OCI-LY7 (cell line): ENCODE results near the gene NPC1. TPM values are rescaled to one million over a fixed set of nuclear protein-coding genes. Genes with fewer than 3 reads are reported as not detected.

Experiments
- BruUV-seq: library from RNA; stranded (reverse); fragments of 400-500 nt; replicated peaks from 2 replicates; lab custom pipeline; 2021; lab: Mats Ljungman, UMichigan
- CTCF ChIA-PET: fragments of 300-600 bp; sonication (Branson Sonifier 250); formaldehyde crosslinking; loops from one replicate; lab custom pipeline; 2022; ENCODE audit warnings: antibody characterized with exemption; ENCODE audit not compliant: unreplicated experiment; lab: Charles Lee
- POLR2A ChIA-PET: fragments of 300-600 bp; sonication (Branson Sonifier 250); formaldehyde crosslinking; loops from one replicate; lab custom pipeline; 2022; ENCODE audit warnings: antibody characterized with exemption; lab: Charles Lee
- DNase-seq: peaks from one replicate; pipeline ENCODE4 v3.0.0-alpha.2; 2015; ENCODE audit warnings: low spot score
- H2AFZ ChIP-seq: fragments of 200-600 bp; sonication (generic), shearing (Covaris generic); 2 replicates; pipeline ENCODE4 v1.6.1; 2014; ENCODE audit warnings: mild to moderate bottlenecking, antibody characterized with exemption, low read length, moderate library complexity
- H3K27ac ChIP-seq: fragments of 200-600 bp; sonication (generic); 2 replicates; pipeline ENCODE4 v1.5.1; 2014; ENCODE audit warnings: mixed run types, low read depth, mild to moderate bottlenecking, moderate library complexity, low read length, inconsistent platforms; ENCODE audit not compliant: poor library complexity, severe bottlenecking
- H3K36me3 ChIP-seq: fragments of 200-600 bp; sonication (generic); 2 replicates; pipeline ENCODE4 v1.6.1; 2014; ENCODE audit warnings: mild to moderate bottlenecking, antibody characterized with exemption, low read length, moderate library complexity, mixed read lengths; ENCODE audit not compliant: insufficient read depth
- H3K4me1 ChIP-seq: fragments of 200-600 bp; sonication (generic); 2 replicates; pipeline ENCODE4 v1.5.1; 2014; ENCODE audit warnings: mild to moderate bottlenecking, low read length; ENCODE audit not compliant: insufficient read depth, poor library complexity, severe bottlenecking
- H3K4me2 ChIP-seq: fragments of 200-600 bp; sonication (generic); 2 replicates; pipeline ENCODE4 v1.6.1; 2014; ENCODE audit warnings: mild to moderate bottlenecking, low read length
- H3K4me3 ChIP-seq: fragments of 200-600 bp; sonication (generic); 2 replicates; pipeline ENCODE4 v1.5.1; 2014; ENCODE audit warnings: mild to moderate bottlenecking, low read depth, low read length; ENCODE audit not compliant: poor library complexity, severe bottlenecking
- H3K79me2 ChIP-seq: fragments of 200-600 bp; sonication (generic); 2 replicates; pipeline ENCODE4 v1.6.1; 2016; ENCODE audit warnings: low read depth, mild to moderate bottlenecking, low read length, moderate library complexity, mixed read lengths; ENCODE audit not compliant: insufficient read depth
- H3K9me2 ChIP-seq: fragments of 200-600 bp; sonication (generic); 2 replicates; pipeline ENCODE4 v1.6.1; 2016; ENCODE audit warnings: mild to moderate bottlenecking, low read length, mixed read lengths; ENCODE audit not compliant: insufficient read depth
- H3K9me3 ChIP-seq: fragments of 200-600 bp; sonication (generic); 2 replicates; pipeline ENCODE4 v1.6.1; 2014; ENCODE audit warnings: mild to moderate bottlenecking, mixed run types, low read length, mixed read lengths
- H4K20me1 ChIP-seq: fragments of 200-600 bp; sonication (generic); 2 replicates; pipeline ENCODE4 v1.6.1; 2014; ENCODE audit warnings: mild to moderate bottlenecking, antibody characterized with exemption, low read length, moderate library complexity, mixed read lengths; ENCODE audit not compliant: insufficient read depth
- EZH2phosphoT487 ChIP-seq: fragments of 200-600 bp; sonication (generic); IDR thresholded peaks from 2 replicates; pipeline ENCODE4 v1.6.1; 2018; ENCODE audit warnings: low read depth, borderline replicate concordance, mild to moderate bottlenecking, mixed run types, antibody characterized with exemption, low read length, moderate library complexity, mixed read lengths
- intact Hi-C: fragments of 100-400 bp; cut with micrococcal nuclease; formaldehyde crosslinking; loops from one replicate; pipeline ENCODE4 v1.10.0; 2022; ENCODE audit not compliant: unreplicated experiment
- small RNA-seq: library from RNA; depleted of rRNA; stranded (forward); fragments of <200 nt; gene quantifications from one replicate; pipeline ENCODE3, GENCODE V24; 2014
- total RNA-seq, 2 experiments: library from RNA; depleted of rRNA in 1 of 2; stranded (reverse); fragments of >200 nt in 1 of 2; shearing (Covaris generic) in 1 of 2; gene quantifications; 2 replicates each; pipeline ENCODE4 v1.2.3, GENCODE V29; 2014 to 2022
- TF ChIP-seq, protein P1 (sequence below): fragments of 200-600 bp; sonication (generic); conservative IDR thresholded peaks from 2 replicates; pipeline ENCODE4 v1.5.1; 2014; ENCODE audit warnings: mild to moderate bottlenecking, antibody characterized with exemption, low read length, moderate library complexity, mixed read lengths

Gene NPC1
- total RNA-seq, 2 experiments from 2014 or later = 26.0 to 38.9 TPM

DNA sequence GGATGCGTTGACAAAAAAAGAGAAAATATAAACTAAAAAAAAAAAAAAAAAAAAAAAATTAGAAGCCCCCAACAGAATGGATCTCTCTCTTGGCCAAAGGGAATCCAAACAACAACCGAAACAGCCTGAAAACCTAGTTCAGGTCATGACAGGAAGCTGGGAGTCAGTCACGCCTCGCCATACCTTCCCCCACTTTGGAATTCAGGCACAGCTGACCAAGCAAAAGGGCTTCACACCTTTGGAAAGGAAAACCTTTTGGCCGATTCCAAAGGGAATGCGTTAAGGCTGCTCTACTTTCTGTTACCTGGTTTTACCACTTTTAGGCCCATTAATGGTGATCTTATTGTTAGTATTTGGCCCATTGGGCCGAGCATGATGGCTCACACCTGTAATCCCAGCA, 100.9 kb downstream of the NPC1 start:
- H3K4me2 ChIP-seq = no peak overlapping the region
- no peaks in the 10 kb centered on the region for H3K9me2 ChIP-seq
- H3K79me2 ChIP-seq = no peaks in the 10 kb centered on the region
- no peak for DNase-seq
- H3K36me3 ChIP-seq = peaks cover 28% of the 10 kb centered on the region
- H3K27ac ChIP-seq = no peak overlapping the region
- BruUV-seq = no TSS peak
- H2AFZ ChIP-seq = no peak overlapping the region
- intact Hi-C loops = no loop called here
- CTCF ChIA-PET = no interaction called here
- POLR2A ChIA-PET = interaction anchor here (0.7 kb wide), 2 partner anchors 310 to 338 kb away, joined by 3 read pairs; no protein-coding TSS in a partner anchor
- peaks cover 3% of the 10 kb centered on the region; the same call in 1 of the 2 replicates for H3K9me3 ChIP-seq
- no peak overlapping the region for H3K4me3 ChIP-seq
- no peaks in the 10 kb centered on the region for H4K20me1 ChIP-seq
- peaks cover 13% of the 10 kb centered on the region for H3K4me1 ChIP-seq
- no peak for TF ChIP-seq EZH2phosphoT487
- TF ChIP-seq, protein P1, sequence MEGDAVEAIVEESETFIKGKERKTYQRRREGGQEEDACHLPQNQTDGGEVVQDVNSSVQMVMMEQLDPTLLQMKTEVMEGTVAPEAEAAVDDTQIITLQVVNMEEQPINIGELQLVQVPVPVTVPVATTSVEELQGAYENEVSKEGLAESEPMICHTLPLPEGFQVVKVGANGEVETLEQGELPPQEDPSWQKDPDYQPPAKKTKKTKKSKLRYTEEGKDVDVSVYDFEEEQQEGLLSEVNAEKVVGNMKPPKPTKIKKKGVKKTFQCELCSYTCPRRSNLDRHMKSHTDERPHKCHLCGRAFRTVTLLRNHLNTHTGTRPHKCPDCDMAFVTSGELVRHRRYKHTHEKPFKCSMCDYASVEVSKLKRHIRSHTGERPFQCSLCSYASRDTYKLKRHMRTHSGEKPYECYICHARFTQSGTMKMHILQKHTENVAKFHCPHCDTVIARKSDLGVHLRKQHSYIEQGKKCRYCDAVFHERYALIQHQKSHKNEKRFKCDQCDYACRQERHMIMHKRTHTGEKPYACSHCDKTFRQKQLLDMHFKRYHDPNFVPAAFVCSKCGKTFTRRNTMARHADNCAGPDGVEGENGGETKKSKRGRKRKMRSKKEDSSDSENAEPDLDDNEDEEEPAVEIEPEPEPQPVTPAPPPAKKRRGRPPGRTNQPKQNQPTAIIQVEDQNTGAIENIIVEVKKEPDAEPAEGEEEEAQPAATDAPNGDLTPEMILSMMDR = no peak

DNA sequence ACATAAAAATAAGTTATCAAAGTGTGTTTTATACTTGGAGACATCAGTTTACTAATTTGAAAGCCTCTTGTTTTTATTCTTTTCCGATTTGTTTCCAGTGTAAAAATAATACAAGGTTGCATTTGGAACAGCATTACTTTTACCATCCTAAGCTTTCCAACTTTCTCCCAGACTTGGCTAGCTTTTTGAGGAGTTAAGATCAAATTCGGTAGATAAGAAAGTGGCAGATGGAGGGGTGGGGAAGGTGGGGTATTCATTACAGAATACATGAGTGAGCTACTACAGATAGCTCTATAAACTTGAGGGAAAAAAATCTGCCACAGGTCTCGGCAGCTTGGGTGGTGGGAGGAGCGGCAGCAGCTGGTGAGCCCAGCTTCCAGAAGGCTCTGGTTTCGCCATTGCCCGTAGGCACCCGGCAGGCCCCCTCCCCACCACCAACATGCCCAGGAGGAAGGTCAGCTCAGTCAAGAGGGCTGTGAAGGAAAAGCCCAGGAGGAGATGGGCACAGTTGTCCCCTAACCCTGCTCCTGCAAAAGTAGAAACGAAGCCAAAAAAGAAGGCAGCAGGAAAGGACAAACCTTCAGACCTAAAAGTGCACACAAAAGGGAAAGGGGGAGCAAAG, 101.6 kb downstream of the NPC1 start:
- H3K9me3 ChIP-seq = no peaks in the 10 kb centered on the region
- no peak for DNase-seq
- H3K9me2 ChIP-seq = no peaks in the 10 kb centered on the region
- peaks cover 35% of the 10 kb centered on the region for H3K36me3 ChIP-seq
- no peaks in the 10 kb centered on the region for H3K79me2 ChIP-seq
- no peak overlapping the region for H3K4me3 ChIP-seq
- H2AFZ ChIP-seq = no peak overlapping the region
- no peak overlapping the region for H3K27ac ChIP-seq
- no peak for TF ChIP-seq EZH2phosphoT487
- TF ChIP-seq, protein P1 = no peak
- ChIA-PET CTCF (interaction anchor here (0.6 kb wide), 2 partner anchors 15 to 301 kb away, joined by 3 to 11 read pairs; no protein-coding TSS in a partner anchor), POLR2A (interaction anchor here (0.6 to 1.0 kb wide), 5 partner anchors 11 to 577 kb away, joined by 3 to 7 read pairs (median 3); no protein-coding TSS in a partner anchor)
- H4K20me1 ChIP-seq = no peaks in the 10 kb centered on the region
- no peak overlapping the region for H3K4me2 ChIP-seq
- BruUV-seq = no TSS peak
- peaks cover 20% of the 10 kb centered on the region for H3K4me1 ChIP-seq
- intact Hi-C loops = no loop called here

Small RNA genes within 50 kb of the gene (small RNA-seq; reads per million reads assigned to genes)
- gene AC026634.1 (not detected), gene RF00019 (not detected)

Other genes starting within 250 kb of the NPC1 start
- 18.1 and 26.6 TPM in 2 replicates for gene RIOK3, start 133.2 kb downstream of the NPC1 start, total RNA-seq (2014; rRNA removed; shearing (Covaris generic))
- 52.2 and 52.4 TPM in 2 replicates for gene RIOK3, start 133.2 kb downstream of the NPC1 start, total RNA-seq (2022)
- gene RMC1, start 83.0 kb downstream of the NPC1 start, total RNA-seq (2014; rRNA removed; shearing (Covaris generic)) = 28.4 and 32.8 TPM in 2 replicates
- 36.2 and 41.5 TPM in 2 replicates for gene RMC1, start 83.0 kb downstream of the NPC1 start, total RNA-seq (2022)
- gene ANKRD29, start 76.4 kb upstream of the NPC1 start, total RNA-seq (2014; rRNA removed; shearing (Covaris generic)) = not detected in 2 replicates
- gene ANKRD29, start 76.4 kb upstream of the NPC1 start, total RNA-seq (2022) = not detected in 2 replicates
- gene LAMA3, start 102.9 kb upstream of the NPC1 start, total RNA-seq (2014; rRNA removed; shearing (Covaris generic)) = 0.16 and 0.21 TPM in 2 replicates
- 1.2 and 1.6 TPM in 2 replicates for gene LAMA3, start 102.9 kb upstream of the NPC1 start, total RNA-seq (2022)